HG03439 (cell line): Measurements from ENCODE around the gene KIFBP.

Experiments used
- ATAC-seq: cut with Tn5 transposase; IDR thresholded peaks from one replicate; pipeline ENCODE4 v1.9.1; 2021; ENCODE audit warnings: mild to moderate bottlenecking, moderate library complexity; ENCODE audit not compliant: unreplicated experiment

KIFBP gene

GRCh38 chr10:69049566-69049961, 61.0 kb downstream of the KIFBP start:
- ATAC-seq, result no peak

DNA sequence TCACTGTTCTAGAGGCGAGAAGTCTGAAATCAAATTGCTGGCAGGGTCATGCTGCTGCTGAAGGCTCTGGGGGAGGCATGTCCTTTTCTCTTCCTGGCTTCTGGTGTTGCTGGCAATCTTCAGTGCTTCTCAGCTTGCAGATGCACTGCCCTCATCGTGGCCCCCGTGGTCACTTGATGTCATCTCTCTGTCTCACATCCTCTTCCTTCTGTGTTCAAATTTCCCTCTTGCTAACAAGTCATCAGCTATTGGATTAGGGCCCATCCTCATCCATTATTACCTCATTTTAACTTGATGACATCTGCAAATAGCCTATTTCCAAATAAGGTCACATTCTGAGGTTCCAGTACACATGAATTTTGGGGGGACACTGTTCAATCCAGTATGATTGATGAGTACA, 62.7 kb downstream of the KIFBP start:
- ATAC-seq, result no peak

- no peak for ATAC-seq
Measured at GRCh38 chr10:69051710-69052487, 63.3 kb downstream of the KIFBP start.

DNA sequence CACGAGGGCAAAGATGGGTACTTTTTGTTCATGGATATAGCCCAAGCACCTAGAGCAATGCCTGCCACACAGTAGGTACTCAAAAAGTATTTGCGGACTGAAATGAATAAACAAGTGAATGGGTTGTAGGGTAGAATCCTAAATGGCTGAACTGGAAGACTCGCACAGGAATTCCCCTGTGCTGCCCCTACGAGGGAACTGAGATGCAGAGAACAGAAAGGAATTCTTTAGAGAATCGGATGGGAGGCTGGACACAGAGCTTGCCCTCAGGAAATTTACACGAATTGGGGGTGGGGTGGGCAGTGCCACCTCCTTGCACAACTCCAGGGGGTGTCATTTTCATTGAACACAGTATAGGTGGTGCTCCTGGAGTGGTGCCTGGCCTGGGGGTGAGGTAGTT, 64.1 kb downstream of the KIFBP start:
- ATAC-seq, result no peak

GRCh38 chr10:69055241-69055640, 66.6 kb downstream of the KIFBP start:
- no peak for ATAC-seq

GRCh38 chr10:69056129-69056528, 67.5 kb downstream of the KIFBP start:
- no peak for ATAC-seq

- ATAC-seq, result no peak
Measured at GRCh38 chr10:69056536-69057260, 68.1 kb downstream of the KIFBP start.

DNA sequence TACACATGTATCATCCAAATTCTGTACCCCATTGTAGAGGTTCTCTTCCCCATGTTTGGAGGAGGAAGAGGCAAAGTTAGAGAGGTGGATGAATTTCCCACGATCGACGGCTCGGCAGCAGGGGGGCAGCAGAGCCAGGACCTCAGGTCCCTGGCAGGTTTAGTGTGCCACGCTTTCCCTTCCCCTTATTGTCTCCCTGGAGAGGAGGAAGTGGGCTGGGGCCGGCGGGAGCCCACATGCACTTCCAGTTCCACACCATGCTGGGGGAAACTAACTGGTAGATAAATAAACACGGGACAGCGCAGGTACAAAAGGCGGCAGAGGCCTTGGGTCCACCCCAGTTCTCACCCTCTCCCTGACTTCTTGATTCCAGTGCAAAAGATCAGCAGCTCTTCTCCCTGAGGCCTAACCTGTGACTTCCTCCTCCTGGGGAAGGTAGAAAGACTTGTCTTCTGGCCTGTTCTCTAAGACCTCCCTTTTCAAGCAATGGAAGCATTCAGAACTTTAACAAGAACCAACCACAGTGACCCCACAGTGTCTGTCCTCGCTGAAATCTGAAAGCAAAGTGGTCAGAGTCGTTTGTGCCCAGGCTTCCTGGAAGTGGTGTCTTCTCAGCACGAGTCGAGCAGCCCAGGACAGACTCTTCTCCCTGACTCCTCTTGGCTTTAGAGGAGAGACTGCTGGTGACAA, 68.8 kb downstream of the KIFBP start:
- no peak for ATAC-seq

GRCh38 chr10:69057951-69058297, 69.3 kb downstream of the KIFBP start:
- ATAC-seq, result no peak

GRCh38 chr10:69060127-69060798, 71.7 kb downstream of the KIFBP start:
- no peak for ATAC-seq

- ATAC-seq, result no peak
Measured at GRCh38 chr10:69061305-69062161, 72.9 kb downstream of the KIFBP start.

DNA sequence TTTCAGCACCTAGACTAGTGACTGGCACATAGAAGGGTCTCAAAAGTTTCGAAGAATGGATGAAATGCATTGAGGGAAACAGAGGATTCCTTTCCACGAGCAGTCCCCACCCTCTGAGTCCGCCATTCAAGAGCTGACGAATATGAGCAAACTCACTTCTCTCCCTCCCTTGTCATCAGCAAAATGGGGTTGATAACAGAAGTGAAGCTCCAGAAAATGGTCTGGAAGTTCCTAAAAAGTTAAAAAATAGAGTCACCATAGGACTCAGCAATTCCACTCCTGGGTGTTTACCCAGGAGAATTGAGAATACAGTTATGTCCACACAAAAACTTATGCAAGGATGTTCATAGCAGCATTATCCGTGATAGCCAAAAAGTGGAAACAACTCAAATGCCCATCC, 74.3 kb downstream of the KIFBP start:
- ATAC-seq, result no peak

- ATAC-seq, result no peak
Measured at GRCh38 chr10:69064762-69065328, 76.2 kb downstream of the KIFBP start.

- peak; percentile 52 for ATAC-seq
Measured at GRCh38 chr10:69065406-69066361, 77.1 kb downstream of the KIFBP start.
